GM12864 (cell line): ENCODE results near the gene PDE4A.

Experiments
- DNase-seq: peaks from one replicate; pipeline ENCODE4 v3.0.0-alpha.2; 2011; ENCODE audit warnings: low read depth
- H3K4me3 ChIP-seq: 2 replicates; pipeline ENCODE4 v1.5.1; 2011; ENCODE audit warnings: mild to moderate bottlenecking, low read depth, low read length, control low read depth
- CTCF ChIP-seq: IDR thresholded peaks from 2 replicates; pipeline ENCODE4 v1.5.1; 2011; ENCODE audit warnings: low read depth, mild to moderate bottlenecking, moderate library complexity, low read length, control low read depth, inconsistent platforms; ENCODE audit errors: missing control alignments

The PDE4A gene

GRCh38 chr19:10442698-10443097 is 22.4 kb downstream of the PDE4A start:
- no peak for DNase-seq
- H3K4me3 ChIP-seq: no peak overlapping the region
- no peak for TF ChIP-seq CTCF

- no peak for TF ChIP-seq CTCF
- no peak for DNase-seq
Measured at GRCh38 chr19:10449037-10449436, 28.7 kb downstream of the PDE4A start.

GRCh38 chr19:10450191-10450852 is 30.0 kb downstream of the PDE4A start:
- no peak for DNase-seq
- TF ChIP-seq CTCF: no peak
- no peak overlapping the region for H3K4me3 ChIP-seq

More at GRCh38 chr19:10449037-10449436, 28.7 kb downstream of the PDE4A start:
- H3K4me3 ChIP-seq: no peak overlapping the region

GRCh38 chr19:10450853-10451609 is 30.7 kb downstream of the PDE4A start:
- no peak for TF ChIP-seq CTCF
- DNase-seq: no peak
- no peak overlapping the region for H3K4me3 ChIP-seq

- no peak for DNase-seq
- H3K4me3 ChIP-seq: no peak overlapping the region
- no peak for TF ChIP-seq CTCF
Measured at GRCh38 chr19:10452726-10453618, 32.6 kb downstream of the PDE4A start.

GRCh38 chr19:10453852-10454251 is 33.5 kb downstream of the PDE4A start:
- no peak overlapping the region for H3K4me3 ChIP-seq
- TF ChIP-seq CTCF: no peak
- DNase-seq: no peak
